ENCODE measurements around the gene TAS2R13. TPM values are rescaled to one million over a fixed set of nuclear protein-coding genes. Genes with fewer than 3 reads are reported as not detected.

The TAS2R13 gene
- not detected for polyA plus RNA-seq

- H3K36me3 Mint-ChIP-seq, result peaks cover 8% of the 10 kb centered on the region
Measured at GRCh38 chr12:10909462-10909861, at the start of gene TAS2R13. Gene TAS2R13, minus strand, starts transcription at chr12:10909562. Its CDS starts 264 bp downstream, at chr12:10909298.

GRCh38 chr12:10957741-10958140 lies 48.4 kb upstream of the TAS2R13 start:
- Mint-ChIP-seq H3K27me3 (no peaks in the 10 kb centered on the region), H3K27ac (no peak overlapping the region), H3K4me3 (no peak overlapping the region), H3K36me3 (peaks cover 23% of the 10 kb centered on the region), H3K4me1 (peaks cover 12 to 13% (median 12%) of the 10 kb centered on the region in 3 donors), H3K9me3 (peaks cover 4 to 18% (median 5%) of the 10 kb centered on the region in 3 donors)

More at GRCh38 chr12:10909462-10909861, at the start of gene TAS2R13:
- Mint-ChIP-seq H3K27ac (no peak within 1 kb of the TSS), H3K9me3 (peaks cover 6 to 8% (median 8%) of the 10 kb centered on the region in 3 donors), H3K4me3 (no peak within 1 kb of the TSS), H3K4me1 (peaks cover 0 to 1% (median 0%) of the 10 kb centered on the region in 3 donors), H3K27me3 (no peaks in the 10 kb centered on the region)

GRCh38 chr12:10956085-10956484 lies 46.7 kb upstream of the TAS2R13 start:
- Mint-ChIP-seq H3K27ac (no peak overlapping the region), H3K4me1 (peaks cover 5 to 12% (median 10%) of the 10 kb centered on the region in 3 donors), H3K27me3 (no peaks in the 10 kb centered on the region), H3K4me3 (peak overlapping the region in 1 of 4 donors; percentile 4), H3K9me3 (peaks cover 5 to 18% (median 6%) of the 10 kb centered on the region in 3 donors), H3K36me3 (peaks cover 26% of the 10 kb centered on the region)

- Mint-ChIP-seq H3K9me3 (peaks cover 7 to 21% (median 9%) of the 10 kb centered on the region in 3 donors), H3K4me1 (peaks cover 0 to 10% (median 7%) of the 10 kb centered on the region in 3 donors), H3K4me3 (no peak overlapping the region), H3K27me3 (no peaks in the 10 kb centered on the region), H3K27ac (no peak overlapping the region), H3K36me3 (peaks cover 34% of the 10 kb centered on the region)
Measured at GRCh38 chr12:10952645-10953044, 43.3 kb upstream of the TAS2R13 start.

- H3K36me3 Mint-ChIP-seq, result peaks cover 7% of the 10 kb centered on the region
- peaks cover 2 to 3% (median 3%) of the 10 kb centered on the region in 3 donors for H3K4me1 Mint-ChIP-seq
- no peaks in the 10 kb centered on the region for H3K27me3 Mint-ChIP-seq
- H3K4me3 Mint-ChIP-seq, result no peak overlapping the region
- H3K27ac Mint-ChIP-seq, result no peak overlapping the region
- peaks cover 0 to 7% (median 4%) of the 10 kb centered on the region in 3 donors for H3K9me3 Mint-ChIP-seq
Measured at GRCh38 chr12:10943167-10943566, 33.8 kb upstream of the TAS2R13 start.

- no peaks in the 10 kb centered on the region for H3K27me3 Mint-ChIP-seq
- H3K27ac Mint-ChIP-seq, result no peak overlapping the region
- peaks cover 2 to 3% (median 3%) of the 10 kb centered on the region in 3 donors for H3K4me1 Mint-ChIP-seq
- H3K9me3 Mint-ChIP-seq, result peaks cover 0 to 4% (median 2%) of the 10 kb centered on the region in 3 donors
- H3K4me3 Mint-ChIP-seq, result no peak overlapping the region
- peaks cover 7% of the 10 kb centered on the region for H3K36me3 Mint-ChIP-seq
Measured at GRCh38 chr12:10941916-10942607, 32.7 kb upstream of the TAS2R13 start.

GRCh38 chr12:10941369-10941768 lies 32.0 kb upstream of the TAS2R13 start:
- Mint-ChIP-seq H3K27me3 (no peaks in the 10 kb centered on the region), H3K9me3 (peaks cover 0 to 4% (median 0%) of the 10 kb centered on the region in 3 donors), H3K4me3 (no peak overlapping the region), H3K36me3 (peaks cover 7% of the 10 kb centered on the region), H3K27ac (no peak overlapping the region), H3K4me1 (peaks cover 2 to 3% (median 3%) of the 10 kb centered on the region in 3 donors)

- H3K27ac Mint-ChIP-seq, result no peak overlapping the region
Measured at GRCh38 chr12:10940389-10940788, 31.0 kb upstream of the TAS2R13 start.

GRCh38 chr12:10939163-10939562 lies 29.8 kb upstream of the TAS2R13 start, which contains the start of gene TAS2R14:
Gene TAS2R14, minus strand, starts transcription at chr12:10939263. Its CDS starts 56 bp downstream, at chr12:10939207.
- Mint-ChIP-seq H3K27ac (no peak within 1 kb of the TSS), H3K27me3 (no peaks in the 10 kb centered on the region), H3K4me3 (no peak within 1 kb of the TSS), H3K36me3 (peaks cover 7% of the 10 kb centered on the region), H3K4me1 (peaks cover 2 to 3% (median 3%) of the 10 kb centered on the region in 3 donors), H3K9me3 (peaks cover 0 to under 1% (median 0%) of the 10 kb centered on the region in 3 donors)

More at GRCh38 chr12:10940389-10940788, 31.0 kb upstream of the TAS2R13 start:
- H3K9me3 Mint-ChIP-seq, result peaks cover 0 to 4% (median 0%) of the 10 kb centered on the region in 3 donors
- H3K27me3 Mint-ChIP-seq, result no peaks in the 10 kb centered on the region
- peaks cover 2 to 3% (median 3%) of the 10 kb centered on the region in 3 donors for H3K4me1 Mint-ChIP-seq
- no peak overlapping the region for H3K4me3 Mint-ChIP-seq
- peaks cover 7% of the 10 kb centered on the region for H3K36me3 Mint-ChIP-seq

- Mint-ChIP-seq H3K4me3 (no peak overlapping the region), H3K27me3 (no peaks in the 10 kb centered on the region), H3K36me3 (peaks cover 7% of the 10 kb centered on the region), H3K27ac (no peak overlapping the region), H3K9me3 (no peaks in the 10 kb centered on the region), H3K4me1 (peaks cover 1 to 3% (median 2%) of the 10 kb centered on the region in 3 donors)
Measured at GRCh38 chr12:10936506-10936905, 27.1 kb upstream of the TAS2R13 start.

- Mint-ChIP-seq H3K4me1 (no peaks in the 10 kb centered on the region), H3K4me3 (no peak within 1 kb of the TSS), H3K36me3 (peaks cover 3% of the 10 kb centered on the region), H3K9me3 (no peaks in the 10 kb centered on the region), H3K27me3 (no peaks in the 10 kb centered on the region), H3K27ac (peak within 1 kb of the TSS in 1 of 3 donors; percentile 36)
Measured at GRCh38 chr12:10928746-10929286, 19.5 kb upstream of the TAS2R13 start, which contains the start of gene PRH2. Gene PRH2, plus strand, starts transcription at chr12:10929236. Its CDS starts 38 bp downstream, at chr12:10929274.

- Mint-ChIP-seq H3K27ac (no peak overlapping the region), H3K36me3 (peaks cover 2% of the 10 kb centered on the region), H3K9me3 (no peaks in the 10 kb centered on the region), H3K4me3 (no peak overlapping the region), H3K27me3 (no peaks in the 10 kb centered on the region), H3K4me1 (no peaks in the 10 kb centered on the region)
Measured at GRCh38 chr12:10926269-10926668, 16.9 kb upstream of the TAS2R13 start.

GRCh38 chr12:10919809-10920208 lies 10.4 kb upstream of the TAS2R13 start:
- H3K4me1 Mint-ChIP-seq, result no peaks in the 10 kb centered on the region
- no peak overlapping the region for H3K27ac Mint-ChIP-seq
- H3K4me3 Mint-ChIP-seq, result no peak overlapping the region
- H3K36me3 Mint-ChIP-seq, result peaks cover 6% of the 10 kb centered on the region
- peaks cover 0 to 3% (median 0%) of the 10 kb centered on the region in 3 donors for H3K9me3 Mint-ChIP-seq
- H3K27me3 Mint-ChIP-seq, result no peaks in the 10 kb centered on the region

GRCh38 chr12:10910380-10910779 lies 1.0 kb upstream of the TAS2R13 start:
- peaks cover 0 to 2% (median 2%) of the 10 kb centered on the region in 3 donors for H3K9me3 Mint-ChIP-seq
- H3K27me3 Mint-ChIP-seq, result no peaks in the 10 kb centered on the region
- H3K4me3 Mint-ChIP-seq, result no peak overlapping the region
- H3K4me1 Mint-ChIP-seq, result no peaks in the 10 kb centered on the region
- peaks cover 7% of the 10 kb centered on the region for H3K36me3 Mint-ChIP-seq
- H3K27ac Mint-ChIP-seq, result no peak overlapping the region

GRCh38 chr12:10904686-10905085 lies 4.7 kb downstream of the TAS2R13 start:
- H3K4me1 Mint-ChIP-seq, result peaks cover 0 to 1% (median 0%) of the 10 kb centered on the region in 3 donors
- no peak overlapping the region for H3K27ac Mint-ChIP-seq
- peaks cover 9 to 27% (median 16%) of the 10 kb centered on the region in 3 donors for H3K9me3 Mint-ChIP-seq
- H3K4me3 Mint-ChIP-seq, result peak overlapping the region in 1 of 4 donors; percentile 65
- no peaks in the 10 kb centered on the region for H3K27me3 Mint-ChIP-seq
- peaks cover 11% of the 10 kb centered on the region for H3K36me3 Mint-ChIP-seq
